GM20431 (cell line): ENCODE measurements around the gene LRRC26.

Source experiments
- in situ Hi-C: fragments of 300-500 bp; cut with MseI, MboI; formaldehyde crosslinking; loops from one replicate; pipeline ENCODE4 v1.15.0; 2020; ENCODE audit warnings: low sequenced_read_pairs; ENCODE audit not compliant: unreplicated experiment

The LRRC26 gene, protein sequence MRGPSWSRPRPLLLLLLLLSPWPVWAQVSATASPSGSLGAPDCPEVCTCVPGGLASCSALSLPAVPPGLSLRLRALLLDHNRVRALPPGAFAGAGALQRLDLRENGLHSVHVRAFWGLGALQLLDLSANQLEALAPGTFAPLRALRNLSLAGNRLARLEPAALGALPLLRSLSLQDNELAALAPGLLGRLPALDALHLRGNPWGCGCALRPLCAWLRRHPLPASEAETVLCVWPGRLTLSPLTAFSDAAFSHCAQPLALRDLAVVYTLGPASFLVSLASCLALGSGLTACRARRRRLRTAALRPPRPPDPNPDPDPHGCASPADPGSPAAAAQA

GRCh38 chr9:137169896-137170358 lies at the start of gene LRRC26:
TSS of gene LRRC26 (minus strand) at chr9:137170051. CDS start at chr9:137169943, 108 bp downstream.
- in situ Hi-C loops, result no loop called here

DNA sequence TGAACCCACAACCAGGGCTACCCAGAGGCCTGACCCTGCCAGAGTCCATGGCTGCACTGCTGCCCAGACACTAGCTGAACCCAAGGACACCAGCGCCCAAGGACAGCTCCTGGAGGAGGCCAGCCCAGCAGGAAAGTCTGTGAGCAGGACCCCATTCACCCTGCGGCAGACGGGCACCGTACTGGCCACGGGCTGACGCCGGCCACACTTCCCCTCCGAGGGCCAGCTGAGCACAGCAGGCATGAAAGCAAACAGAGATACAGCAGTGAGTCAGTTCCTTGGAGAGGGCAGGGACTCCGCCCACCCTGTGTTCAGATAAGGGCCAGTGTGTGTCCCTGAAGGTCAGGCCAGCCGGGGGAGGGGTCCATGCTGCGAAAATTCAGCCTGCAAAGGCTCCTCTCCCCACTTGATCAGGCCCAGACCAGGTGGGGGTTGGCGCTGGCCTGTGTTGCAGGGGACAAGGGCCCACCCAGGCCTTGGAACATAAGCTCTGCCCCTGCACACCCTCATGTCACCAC lies 49.0 kb upstream of the LRRC26 start:
- in situ Hi-C loops, result no loop called here

DNA sequence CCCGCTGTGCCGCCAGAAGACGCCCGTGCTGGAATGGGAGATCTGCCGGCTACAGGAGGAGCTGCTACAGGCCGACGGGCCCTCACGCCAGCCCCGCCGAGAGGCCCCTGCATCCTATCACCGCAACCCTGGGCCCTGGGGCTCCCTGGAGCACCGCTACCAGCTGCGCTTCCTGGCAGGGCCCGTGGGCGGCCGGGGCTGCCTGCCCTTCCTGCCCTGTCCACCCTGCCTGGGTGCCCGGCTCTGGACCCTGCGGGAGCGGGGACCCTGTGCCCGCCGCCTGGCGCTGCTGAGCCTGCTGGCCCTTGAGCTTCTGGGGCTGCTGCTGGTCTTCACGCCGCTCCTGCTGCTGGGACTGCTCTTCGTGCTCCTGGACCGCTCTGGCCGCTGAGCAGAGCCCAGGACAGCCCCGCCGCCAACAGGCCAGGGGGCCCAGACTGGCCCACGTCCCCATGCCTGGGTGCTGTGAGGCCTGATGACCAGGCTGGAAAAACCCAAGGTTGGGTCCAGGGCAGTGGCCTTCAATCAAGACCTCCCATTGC lies 48.4 kb upstream of the LRRC26 start:
- in situ Hi-C loops, result no loop called here

DNA sequence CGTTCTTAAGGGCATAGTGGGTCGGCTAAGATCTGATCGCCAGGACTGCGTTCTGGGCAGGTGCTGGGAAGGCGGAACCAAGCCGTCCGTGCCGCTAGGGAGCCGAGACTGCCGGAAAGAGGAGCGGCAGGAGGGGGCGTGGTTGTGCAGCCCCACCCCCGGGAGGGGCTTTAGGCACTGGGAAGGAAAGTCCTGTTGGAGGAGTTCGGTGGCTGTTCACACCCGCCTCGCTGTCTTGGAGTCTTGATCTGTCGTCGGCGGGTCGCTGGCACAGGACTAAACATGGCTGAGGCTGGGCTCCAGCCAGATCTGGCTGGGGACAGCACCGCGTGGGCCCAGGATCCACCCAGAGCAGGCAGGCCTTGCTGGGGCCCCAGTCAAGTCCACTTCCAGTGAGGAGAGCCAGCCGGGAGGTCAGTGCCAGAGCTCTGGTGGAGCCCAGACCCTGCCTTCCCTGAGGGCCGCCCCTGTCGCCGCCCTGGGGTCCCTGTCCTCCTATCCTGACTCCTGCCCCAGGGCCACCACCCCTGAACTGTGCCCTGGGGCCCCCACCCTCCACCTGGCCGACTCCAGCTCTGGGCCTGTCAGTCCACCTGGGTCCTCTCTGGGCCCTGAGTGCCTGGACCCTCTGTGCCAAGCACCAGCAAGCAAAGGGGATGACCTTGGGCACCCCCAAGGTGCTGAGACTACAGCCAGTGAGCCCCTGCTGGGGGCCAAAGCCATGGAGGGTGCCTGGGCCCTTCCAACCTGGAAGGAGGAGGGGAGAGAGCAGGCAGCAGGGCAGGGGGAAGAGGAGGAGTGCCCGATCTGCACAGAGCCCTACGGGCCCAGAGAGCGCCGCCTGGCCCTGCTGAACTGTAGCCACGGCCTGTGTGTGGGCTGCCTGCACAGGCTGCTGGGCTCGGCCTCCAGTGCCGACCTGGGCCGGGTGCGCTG lies 47.7 kb upstream of the LRRC26 start:
- in situ Hi-C loops, result no loop called here

- in situ Hi-C loops, result no loop called here
Observed at GRCh38 chr9:137216188-137216965, 46.5 kb upstream of the LRRC26 start.

GRCh38 chr9:137215196-137215986 lies 45.5 kb upstream of the LRRC26 start:
- in situ Hi-C loops, result no loop called here

- in situ Hi-C loops, result no loop called here
Observed at GRCh38 chr9:137214620-137215019, 44.8 kb upstream of the LRRC26 start.

GRCh38 chr9:137213160-137214060 lies 43.6 kb upstream of the LRRC26 start:
- in situ Hi-C loops, result no loop called here

DNA sequence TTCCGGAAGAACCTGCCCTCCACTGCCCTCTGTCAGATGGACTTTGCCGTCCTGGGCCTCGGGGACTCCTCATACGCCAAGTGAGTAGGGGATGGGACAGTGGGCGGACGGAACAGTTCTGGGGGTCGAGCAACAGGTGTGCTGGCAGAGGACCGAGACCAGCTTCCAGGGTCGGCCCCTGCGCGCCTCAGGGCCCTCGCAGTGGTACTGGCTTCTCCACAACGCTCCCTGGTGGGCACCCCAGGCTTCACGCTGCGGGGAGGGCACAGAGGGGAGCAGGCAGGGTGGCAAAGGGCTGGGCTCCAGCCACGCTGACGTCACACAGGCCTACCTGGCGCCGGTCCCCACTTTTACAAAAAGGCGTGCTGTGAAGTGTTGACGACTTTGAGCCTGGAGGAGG lies 42.7 kb upstream of the LRRC26 start:
- in situ Hi-C loops, result no loop called here

- in situ Hi-C loops, result no loop called here
Observed at GRCh38 chr9:137211532-137211931, 41.7 kb upstream of the LRRC26 start.

GRCh38 chr9:137206602-137207001 lies 36.8 kb upstream of the LRRC26 start:
- in situ Hi-C loops, result no loop called here

DNA sequence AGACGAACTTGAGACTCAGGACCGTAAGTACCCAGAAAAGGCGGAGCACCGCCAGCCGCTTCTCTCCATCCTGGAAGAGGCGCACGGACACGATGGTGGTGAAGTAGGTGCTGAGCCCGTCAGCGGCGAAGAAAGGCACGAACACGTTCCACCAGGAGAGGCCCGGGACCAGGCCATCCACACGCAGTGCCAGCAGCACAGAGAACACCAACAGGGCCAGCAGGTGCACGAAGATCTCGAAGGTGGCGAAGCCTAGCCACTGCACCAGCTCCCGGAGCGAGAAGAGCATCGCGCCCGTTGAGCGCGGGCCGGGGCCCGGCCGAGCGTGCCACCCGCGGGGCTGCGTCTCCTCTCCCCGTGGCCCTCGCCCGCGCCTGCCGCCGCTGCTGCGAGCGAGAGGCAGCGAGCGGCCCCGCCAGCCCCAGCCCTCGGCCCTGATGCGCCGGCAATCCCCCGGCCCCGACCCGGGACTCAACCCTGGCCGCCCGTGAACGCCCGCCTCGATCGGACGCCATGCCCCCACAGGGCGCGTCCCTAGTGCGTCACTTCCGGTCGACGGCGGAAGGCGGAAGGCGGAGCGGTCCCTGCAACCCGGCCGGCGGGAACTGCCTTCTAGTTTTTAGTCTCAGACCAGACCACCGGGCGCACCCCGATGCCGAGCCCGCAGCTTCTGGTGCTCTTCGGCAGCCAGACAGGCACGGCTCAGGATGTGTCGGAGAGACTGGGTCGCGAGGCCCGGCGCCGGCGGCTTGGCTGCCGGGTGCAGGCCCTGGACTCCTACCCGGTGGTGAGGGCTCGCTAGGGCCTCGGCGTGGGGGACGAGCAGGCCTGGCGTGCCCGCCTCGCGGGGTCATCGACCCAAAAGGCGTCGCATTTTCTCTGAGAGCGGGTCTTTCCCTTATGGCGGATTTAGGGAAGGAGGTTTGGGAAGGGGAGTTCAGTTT lies 35.5 kb upstream of the LRRC26 start, which contains the start of the genes NDOR1 and TMEM203:
Gene NDOR1, plus strand, starts transcription at position 575 of the 944 bp plus-strand sequence. Its CDS starts 78 bp downstream, at position 653.
Gene TMEM203, minus strand, starts transcription at position 523 of the 944 bp plus-strand sequence. Its CDS starts 234 bp downstream, at position 289.
- in situ Hi-C loops, result no loop called here

GRCh38 chr9:137204731-137205125 lies 34.9 kb upstream of the LRRC26 start:
- in situ Hi-C loops, result no loop called here

GRCh38 chr9:137202966-137203365 lies 33.1 kb upstream of the LRRC26 start:
- in situ Hi-C loops, result no loop called here

GRCh38 chr9:137201205-137201868 lies 31.5 kb upstream of the LRRC26 start:
- in situ Hi-C loops, result no loop called here
